ENCODE data around the gene RPL5.
"Not testable (repeated sequence)": the region's sequence is repeated elsewhere in the genome, so short reads cannot be mapped to it uniquely, and the experiment has no call there.

The RPL5 gene

DNA sequence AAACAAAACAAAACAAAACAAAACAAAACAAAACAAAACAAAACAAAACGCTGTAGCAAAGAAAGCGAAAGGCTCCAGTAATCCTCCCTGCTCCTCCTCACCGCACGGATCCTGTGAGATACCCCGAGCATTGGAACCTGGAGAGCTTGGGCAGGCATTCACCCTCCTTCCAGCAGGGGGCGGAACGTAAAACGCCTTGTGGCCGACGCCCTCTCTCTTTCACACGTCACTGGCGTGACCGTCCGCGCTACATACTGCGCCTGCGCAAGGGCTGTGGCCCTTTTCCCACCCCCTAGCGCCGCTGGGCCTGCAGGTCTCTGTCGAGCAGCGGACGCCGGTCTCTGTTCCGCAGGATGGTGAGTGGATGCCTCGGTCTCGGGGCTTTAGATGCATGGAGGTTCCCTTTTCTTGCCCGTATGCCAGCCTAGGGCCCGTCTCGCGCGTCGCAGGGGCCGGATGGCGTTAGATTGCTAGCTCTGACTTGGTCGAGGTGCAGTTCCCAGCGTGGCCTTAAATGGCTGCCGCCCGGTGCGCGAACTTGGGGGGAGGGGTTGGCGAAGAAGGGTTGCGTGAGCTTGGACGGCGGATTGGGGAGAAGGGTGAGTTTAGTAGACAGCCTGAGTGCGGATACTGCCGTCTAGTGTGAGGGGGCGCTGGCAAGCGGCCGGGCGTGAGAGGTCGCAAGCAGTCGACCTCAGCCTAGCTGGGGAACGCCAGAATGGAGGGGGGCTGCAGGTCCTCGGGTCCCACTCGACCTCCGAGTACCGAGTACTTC lies at the start of gene RPL5:
TSS of gene RPL5 (plus strand) at position 279 of the 775 bp plus-strand sequence. CDS start at position 354, 75 bp downstream.
- peak; percentile 95 for DNase-seq (ENCODE audit: low read depth in 2 of 2)

DNA sequence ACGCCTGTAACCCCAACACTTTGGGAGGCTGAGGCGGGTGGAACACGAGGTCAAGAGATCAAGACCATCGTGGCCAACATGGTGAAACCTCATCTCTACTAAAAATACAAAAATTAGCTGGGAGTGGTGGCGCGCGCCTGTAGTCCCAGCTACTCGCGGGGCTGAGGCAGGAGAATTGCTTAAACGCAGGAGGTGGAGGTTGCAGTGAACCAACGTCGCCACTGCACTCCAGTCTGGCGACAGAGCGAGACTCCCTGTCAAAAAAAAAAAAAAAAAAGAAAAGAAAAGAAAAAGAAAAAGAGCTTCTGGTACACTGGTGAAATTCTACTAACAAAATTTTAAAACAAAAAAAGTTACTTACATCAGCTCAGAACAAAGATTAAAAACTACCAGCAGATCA lies 48.3 kb upstream of the RPL5 start:
- DNase-seq (ENCODE audit: low read depth in 2 of 2): not testable (repeated sequence)

DNA sequence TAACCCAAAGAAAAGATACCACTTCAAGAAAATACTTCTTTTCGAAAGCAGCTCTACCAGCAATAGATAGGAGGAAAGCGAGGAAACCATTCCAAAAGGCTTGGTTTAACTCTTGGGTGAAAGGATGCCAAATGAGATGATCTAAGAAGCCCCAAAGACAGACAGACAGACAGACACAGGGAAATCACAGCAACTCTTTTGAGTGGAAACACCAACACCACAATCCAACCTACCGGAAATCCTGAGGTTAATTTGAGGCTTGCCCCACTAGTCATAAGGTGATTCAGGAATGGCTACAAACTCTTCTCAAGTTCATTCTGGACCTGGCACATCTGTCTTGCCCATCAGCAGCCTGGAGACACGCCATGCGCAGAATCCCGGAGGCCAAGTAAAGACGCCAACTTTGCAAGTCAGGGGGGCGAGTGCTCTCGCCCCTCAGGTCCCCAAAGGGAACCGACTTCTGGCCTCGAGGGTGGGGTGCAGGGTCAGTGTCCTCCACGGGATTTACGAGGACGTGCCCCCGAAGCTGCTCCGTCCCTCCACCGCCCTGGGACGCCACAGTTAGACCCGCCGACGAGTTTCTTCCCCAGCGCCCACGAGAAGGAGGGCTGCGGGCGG lies 47.7 kb upstream of the RPL5 start:
- peak in 1 of 2 experiments; percentile 20 for DNase-seq (ENCODE audit: low read depth in 2 of 2)

DNA sequence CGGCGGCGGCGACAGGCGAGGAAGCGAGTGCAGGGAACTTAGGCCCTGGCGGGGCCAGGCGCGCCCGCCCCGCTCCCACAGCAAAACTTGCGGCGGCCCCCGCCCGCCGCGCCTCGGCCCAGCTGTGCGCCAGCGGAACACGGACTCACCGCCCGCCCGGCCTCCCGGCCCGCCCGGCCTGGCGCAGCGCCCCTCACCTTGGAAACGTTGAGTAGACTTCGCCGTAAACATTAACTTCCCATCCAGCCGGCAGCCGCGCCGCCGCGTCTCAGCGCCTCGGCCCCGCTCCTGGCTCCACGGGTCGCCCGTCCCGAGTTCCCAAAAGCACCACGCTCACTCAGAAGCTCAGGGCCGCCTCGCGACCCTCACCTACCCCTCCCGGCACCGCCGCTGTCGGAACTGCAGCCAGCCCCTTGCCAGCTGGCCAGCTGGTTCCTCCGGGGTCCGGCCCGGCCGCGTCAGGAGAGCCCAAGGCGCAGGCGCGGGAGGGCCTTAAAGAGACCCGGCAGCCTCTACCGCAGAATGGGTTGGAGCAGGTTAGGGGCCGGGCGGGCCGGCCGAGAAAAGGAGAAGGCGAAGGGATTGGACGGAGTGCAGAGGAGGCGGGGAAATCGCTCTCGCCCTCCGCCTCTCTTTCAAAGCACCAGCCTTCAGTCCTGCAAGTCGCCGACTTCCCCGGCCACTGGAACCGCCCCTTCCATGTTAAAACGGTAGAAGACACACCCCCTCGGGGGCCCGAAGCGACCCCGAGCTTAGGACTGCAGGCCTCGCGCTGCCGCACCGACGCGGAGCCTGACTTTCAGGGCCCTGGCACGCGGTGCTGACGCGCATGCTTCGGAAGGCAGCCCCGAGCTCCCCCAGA lies 47.0 kb upstream of the RPL5 start, which contains the start of gene EVI5:
TSS of gene EVI5 (minus strand) at position 470 of the 862 bp plus-strand sequence. CDS start 48,562 bp downstream, outside the sequence.
- DNase-seq (ENCODE audit: low read depth in 2 of 2): peak; percentile 45 to 62

DNA sequence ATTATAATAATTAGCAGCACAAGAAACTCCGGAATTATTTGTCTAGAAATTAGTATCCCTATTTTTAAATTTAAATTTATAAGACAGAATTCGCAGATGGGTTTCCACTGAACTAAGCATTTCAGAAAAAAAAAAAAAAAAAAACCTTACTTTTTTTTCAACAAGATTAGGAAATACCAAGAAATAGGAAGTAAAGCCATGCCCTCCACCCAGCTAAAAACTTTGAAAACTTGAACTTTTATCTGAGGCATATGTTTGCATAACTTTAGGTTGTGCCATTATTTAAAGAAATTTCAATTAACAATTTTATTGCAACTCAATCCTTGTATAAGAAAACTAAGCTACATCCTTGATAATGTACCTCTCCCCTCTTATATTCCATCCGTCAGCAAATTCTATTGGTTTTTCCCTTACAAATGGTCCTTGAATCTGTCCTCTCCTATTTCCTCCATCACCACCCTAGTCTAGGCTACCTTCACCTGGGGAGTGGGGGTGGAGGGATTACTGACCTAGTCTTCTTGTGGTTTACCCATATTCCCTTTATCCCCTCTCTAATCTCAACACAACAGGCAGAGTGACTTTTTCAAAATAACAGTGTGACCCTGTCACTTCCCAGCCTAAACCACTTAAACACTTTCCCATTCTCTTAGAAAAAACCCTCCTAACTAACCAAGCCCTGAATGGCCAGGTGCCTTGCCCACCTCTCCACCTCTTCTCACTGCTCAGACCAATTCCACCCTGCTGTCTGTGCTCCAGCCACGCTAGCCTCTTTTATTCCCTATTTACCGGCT lies 45.5 kb upstream of the RPL5 start:
- no peak for DNase-seq (ENCODE audit: low read depth in 2 of 2)

DNA sequence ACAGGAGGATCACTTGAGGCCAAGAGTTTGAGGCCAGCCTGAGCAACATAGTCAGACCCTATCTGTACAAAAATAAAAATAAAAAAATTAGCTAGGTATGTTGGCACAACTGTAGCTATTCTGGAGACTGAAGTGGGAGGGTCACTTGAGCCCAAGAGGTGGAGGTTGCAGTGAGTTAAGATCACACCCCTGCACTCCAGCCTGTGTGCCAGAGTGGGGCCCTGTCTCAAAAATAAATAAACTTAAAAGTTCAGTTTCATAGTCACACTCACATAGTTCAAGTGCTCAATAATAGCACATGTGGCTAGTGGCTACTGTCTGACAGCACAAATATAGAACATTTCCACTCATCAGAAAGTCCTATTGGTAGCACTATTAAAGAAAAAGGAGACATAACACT lies 41.8 kb upstream of the RPL5 start:
- DNase-seq (ENCODE audit: low read depth in 2 of 2): no peak

DNA sequence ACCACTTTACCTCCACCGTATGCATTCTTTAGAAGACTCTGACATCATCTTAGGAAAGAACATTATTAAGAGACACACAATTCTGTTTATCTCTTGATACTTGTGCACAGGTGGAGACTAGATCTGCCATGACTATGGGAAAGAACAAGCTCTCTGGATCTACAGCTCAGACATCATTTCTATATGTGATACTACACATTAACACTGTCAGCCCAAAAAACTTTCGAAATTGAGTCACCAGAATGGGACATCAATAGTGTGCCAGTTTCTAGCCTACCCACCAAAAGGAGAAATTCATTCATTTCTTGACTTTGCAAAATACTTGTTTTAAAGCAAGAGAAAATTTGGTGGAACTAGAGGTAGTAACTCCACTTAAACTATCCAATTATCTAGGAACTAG lies 41.0 kb upstream of the RPL5 start:
- DNase-seq (ENCODE audit: low read depth in 2 of 2): no peak

DNA sequence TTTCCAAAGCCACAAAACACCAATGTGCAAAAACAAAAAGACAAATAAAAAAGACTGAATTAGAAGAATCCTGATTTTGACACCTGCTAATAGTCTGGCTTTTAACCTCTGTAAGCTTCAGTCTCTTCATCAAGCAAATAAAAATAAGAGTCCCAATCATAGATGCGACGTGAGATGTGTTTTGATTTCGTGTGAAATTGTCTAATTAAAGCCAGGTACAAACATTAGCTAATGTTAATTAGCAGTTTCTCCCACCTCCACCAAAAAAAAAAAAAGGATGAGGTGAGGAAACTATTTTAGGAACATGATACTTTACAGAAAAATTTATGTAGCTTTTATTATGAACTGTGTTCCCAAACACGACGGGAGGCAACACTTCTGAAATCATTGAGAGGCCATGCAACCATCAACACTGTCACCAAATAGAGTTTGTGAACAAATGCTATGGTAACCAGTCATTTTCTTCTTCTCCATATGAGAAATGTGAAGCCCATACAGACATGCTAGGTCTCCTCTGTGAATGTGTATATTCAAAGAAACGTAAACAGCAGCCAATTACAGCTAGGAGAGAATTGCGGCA lies 40.3 kb upstream of the RPL5 start:
- DNase-seq (ENCODE audit: low read depth in 2 of 2): no peak

DNA sequence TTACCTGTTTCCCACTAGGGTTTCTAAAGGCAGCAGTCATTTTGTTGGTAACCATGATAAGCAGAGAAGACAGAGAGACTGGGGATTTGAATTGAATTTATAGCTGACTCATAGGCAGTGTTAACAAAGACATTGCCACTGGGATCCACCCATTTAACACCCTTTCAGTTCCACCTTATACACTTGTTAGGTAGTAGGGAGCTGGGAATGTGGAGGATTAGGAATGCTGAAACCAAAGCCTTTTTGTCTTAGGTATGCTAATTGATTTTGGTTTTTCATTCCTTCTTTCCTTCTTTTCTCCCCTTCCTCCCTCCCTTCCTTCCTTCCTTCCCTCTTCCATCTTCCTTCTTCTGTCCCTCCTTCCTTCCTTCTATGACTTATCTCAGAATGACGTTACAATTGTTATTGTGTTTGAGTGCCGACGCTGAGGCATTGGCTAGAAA lies 39.5 kb upstream of the RPL5 start:
- no peak for DNase-seq (ENCODE audit: low read depth in 2 of 2)

DNA sequence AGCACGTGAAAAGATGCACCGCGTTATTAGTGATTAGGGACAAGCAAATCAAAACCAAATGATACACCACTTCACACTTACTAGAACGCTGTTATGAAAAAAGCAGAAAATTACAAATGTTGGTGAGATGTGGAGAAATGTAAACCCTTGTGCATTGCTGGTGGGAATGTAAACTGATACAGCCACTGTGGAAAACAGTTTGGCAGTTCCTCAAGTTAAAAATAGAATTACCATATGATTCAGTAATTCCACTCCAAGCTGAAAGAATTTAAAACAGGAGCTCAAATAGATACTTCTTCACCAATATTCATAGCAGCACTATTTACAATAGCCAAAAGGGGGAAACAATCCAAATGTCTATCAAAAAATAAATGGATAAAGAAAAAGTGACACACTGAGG lies 36.7 kb upstream of the RPL5 start:
- DNase-seq (ENCODE audit: low read depth in 2 of 2): no peak

DNA sequence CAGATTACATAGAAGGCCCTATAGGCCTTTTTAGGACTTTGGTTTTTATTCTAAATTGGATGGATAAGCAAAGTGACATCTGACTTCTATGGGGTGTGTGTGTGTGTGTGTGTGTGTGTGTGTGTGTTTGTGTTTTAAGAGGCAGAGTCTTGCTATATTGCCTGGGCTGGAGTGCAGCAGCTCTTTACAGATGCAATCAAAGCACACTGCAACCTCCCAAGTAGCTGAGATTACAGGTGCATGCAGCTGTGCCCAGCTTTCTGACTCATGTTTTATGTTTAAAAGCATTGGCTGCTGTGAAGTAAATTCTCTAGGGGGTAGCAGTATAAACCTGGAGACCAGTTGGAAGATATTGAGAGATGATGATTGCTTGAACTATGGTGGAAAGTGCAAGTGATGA lies 34.5 kb upstream of the RPL5 start:
- DNase-seq (ENCODE audit: low read depth in 2 of 2): no peak

DNA sequence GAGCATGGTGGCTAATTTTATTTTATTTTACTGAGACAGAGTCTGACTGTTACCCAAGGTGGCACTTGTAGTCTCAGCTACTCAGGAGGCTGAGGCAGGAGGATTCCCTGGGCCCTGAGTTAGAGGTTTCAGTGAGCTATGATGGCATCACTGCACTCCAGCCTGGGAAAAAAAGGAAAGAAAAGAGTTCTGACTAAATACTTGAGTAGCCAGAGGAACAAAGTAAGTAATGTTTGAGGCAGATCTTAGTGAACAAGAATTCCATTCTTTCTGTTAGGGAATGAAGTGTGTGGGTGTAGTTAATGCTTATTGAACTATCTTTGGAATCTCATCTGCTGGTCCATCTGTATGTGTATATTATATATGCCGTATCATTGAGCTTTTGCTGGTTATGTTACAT lies 33.9 kb upstream of the RPL5 start:
- no peak for DNase-seq (ENCODE audit: low read depth in 2 of 2)

DNA sequence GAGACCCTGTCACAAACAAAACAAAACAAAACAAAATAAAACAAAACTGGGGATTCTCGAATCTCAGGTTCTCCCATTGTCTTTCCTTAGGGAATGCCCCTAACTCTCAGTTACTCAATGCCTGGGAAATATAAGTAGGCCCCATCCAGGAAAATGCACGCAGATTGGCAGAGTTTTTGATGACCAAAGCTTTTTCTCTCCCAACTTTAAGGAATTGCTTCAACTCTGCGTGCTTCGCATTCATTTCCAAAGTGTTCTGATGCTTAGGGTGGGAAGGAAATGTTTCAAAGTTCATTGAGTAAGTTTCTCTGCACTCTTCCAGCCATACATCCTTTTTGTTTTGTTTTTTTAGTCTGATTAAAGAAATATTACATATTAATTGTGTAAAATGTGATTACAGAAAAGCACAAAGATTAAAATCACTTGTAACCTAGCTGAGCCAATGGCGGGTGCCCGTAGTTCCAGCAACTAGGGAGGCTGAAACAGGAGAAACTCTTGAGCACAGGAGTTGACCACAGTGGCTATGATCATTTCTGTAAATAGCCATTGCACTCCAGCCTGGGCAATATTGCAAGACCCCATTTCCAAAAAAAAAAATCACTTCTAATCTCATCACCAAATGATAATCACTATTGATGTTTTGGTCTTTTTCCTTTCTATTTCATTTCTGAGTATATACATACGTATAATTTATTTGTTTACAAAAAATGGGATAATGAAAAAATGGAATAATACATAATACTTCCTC lies 28.5 kb upstream of the RPL5 start:
- no peak for DNase-seq (ENCODE audit: low read depth in 2 of 2)

DNA sequence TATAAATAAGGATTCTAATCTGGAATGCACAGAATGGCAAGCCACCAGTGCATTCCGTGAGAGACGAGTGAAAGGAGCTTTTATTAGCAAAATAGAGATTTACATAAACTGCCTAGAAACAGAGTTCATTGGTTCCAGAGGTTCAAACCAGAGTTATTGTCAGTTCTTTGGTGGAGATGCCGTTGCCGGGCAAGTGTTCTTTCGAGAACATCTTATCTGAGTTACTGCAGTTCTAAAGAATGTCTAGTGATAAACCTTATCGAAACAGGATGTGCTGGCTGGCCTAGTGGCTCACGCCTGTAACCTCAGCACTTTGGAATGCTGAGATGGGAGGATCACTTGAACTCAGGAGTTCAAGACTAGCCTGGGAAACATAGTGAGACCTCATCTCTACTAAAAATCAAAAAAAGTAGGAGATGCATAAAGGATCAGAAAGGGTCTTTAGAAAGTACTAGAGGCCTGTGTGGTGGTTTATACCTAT lies 27.1 kb upstream of the RPL5 start:
- no peak for DNase-seq (ENCODE audit: low read depth in 2 of 2)

DNA sequence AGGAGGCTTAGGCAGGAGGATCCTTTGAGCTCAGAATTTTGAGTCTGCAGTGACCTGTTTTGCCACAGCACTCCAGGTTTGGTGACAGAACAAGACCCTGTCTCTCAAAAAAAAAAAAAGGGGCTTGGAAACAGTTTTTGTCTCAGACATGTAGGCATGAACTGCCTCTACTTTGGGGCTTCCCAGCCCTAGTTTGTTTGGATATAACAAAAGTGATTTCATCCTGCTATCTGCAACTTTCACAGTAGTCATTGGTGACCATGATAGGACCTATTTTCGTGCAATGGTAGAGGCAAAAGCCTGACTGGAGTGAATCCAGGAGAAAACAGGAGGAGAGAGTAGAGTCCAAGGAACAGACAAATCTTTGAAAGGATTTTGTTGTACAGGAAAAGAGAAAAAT lies 26.6 kb upstream of the RPL5 start:
- no peak for DNase-seq (ENCODE audit: low read depth in 2 of 2)

DNA sequence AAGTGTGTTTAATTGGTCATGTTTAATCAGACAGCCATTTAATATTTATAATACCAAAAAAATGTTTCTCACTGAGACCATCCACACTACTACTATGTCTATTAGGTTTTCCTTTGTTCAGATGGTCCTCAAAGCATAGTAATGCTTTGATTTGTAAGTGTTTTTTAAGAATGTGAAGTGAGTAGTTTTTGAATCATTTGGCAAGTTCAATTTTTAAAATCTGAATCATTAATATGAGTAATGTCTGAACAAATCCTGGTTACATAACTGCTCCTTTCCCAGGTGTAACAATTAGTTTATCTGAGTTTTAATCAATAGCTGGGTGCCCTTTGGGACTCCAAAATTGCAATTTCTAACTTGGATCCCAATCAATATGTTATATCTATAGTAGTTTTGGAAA lies 23.5 kb upstream of the RPL5 start:
- no peak for DNase-seq (ENCODE audit: low read depth in 2 of 2)

DNA sequence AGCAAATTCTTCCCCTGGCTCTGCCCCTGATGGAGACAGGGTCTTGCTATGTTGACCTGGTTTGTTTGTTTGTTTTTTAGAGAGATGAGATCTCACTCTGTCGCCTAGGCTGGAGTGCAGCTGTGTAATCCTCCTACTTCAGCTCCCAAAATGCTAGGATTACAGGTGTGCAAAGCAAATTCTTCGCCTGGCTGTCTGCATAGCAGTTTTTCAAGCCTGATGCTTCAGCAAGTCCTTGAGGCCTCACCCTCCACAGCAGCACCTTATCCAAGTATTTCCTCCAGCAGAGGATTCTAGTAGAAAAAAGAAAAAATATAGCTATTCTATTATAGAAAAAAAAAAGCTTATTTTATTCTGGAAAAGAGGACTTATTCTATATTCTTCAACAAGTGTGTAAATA lies 15.1 kb upstream of the RPL5 start:
- no peak for DNase-seq (ENCODE audit: low read depth in 2 of 2)

DNA sequence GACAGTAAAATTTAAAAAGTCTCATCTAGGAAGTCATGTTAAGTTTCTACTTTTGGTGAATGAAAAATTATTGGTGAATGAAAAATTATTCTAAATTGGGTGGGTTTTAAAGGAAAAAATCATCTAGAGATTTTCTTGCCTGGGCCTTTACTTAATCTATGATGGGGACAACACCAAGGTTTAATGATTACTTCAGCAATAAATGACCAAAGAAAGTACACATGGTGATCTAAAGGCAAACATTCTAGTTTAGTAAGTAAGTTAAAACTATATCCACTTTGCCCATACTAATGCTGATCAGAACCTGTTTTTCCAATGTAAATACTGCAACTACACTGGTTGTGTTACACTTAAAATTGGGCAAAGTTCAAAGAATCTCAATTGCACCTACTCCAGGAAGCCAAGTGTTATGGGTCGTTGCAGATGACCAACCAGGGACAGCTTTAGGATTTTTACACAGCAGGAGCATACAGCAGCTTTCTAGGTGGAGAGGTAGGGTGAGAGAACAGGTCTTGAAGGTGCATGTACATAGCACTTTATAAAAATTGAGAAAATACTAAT lies 14.6 kb upstream of the RPL5 start:
- no peak for DNase-seq (ENCODE audit: low read depth in 2 of 2)

DNA sequence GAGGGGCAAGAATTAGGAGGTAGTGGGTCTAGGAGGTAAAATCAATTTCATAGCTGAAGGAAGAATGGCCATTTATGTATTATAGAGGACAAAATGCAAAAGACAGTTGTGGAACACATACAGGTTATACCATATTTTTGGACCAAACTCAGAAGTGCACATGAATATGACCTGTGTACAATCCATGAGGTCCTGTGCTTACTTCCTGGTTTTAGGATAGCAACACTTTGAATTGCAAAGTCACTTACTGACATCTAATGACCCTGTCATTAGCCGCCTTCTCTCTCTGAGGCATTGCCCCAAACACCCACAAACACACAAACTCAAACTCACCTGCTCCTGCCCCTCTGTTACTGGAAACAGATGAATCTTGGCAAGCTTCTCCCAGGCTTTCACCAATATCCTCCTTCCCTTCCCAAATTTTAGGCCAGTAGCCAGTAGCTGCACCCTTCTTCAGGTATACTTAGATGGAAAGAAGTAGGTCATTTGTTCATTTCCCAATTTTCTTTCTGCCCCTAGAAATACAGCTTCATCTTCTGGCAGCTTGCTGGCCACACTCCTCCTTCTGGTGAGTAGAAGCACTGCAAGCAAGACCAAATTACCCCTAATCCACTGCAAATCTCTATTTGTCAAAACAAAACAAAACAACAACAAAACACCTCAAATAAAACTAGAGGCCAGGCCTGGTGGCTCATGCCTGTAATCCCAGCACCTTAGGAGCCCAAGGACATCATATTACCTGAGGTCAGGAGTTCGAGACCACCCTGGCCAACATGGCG lies 13.7 kb upstream of the RPL5 start:
- no peak for DNase-seq (ENCODE audit: low read depth in 2 of 2)
